ENCODE data around the gene ARPP19. TPM values are rescaled to one million over a fixed set of nuclear protein-coding genes. Genes with fewer than 3 reads are reported as not detected.
"Not testable (repeated sequence)": the region's sequence is repeated elsewhere in the genome, so short reads cannot be mapped to it uniquely, and the experiment has no call there.

Gene ARPP19
- total RNA-seq, 1 donor from 2014 or later = 191 TPM

DNA sequence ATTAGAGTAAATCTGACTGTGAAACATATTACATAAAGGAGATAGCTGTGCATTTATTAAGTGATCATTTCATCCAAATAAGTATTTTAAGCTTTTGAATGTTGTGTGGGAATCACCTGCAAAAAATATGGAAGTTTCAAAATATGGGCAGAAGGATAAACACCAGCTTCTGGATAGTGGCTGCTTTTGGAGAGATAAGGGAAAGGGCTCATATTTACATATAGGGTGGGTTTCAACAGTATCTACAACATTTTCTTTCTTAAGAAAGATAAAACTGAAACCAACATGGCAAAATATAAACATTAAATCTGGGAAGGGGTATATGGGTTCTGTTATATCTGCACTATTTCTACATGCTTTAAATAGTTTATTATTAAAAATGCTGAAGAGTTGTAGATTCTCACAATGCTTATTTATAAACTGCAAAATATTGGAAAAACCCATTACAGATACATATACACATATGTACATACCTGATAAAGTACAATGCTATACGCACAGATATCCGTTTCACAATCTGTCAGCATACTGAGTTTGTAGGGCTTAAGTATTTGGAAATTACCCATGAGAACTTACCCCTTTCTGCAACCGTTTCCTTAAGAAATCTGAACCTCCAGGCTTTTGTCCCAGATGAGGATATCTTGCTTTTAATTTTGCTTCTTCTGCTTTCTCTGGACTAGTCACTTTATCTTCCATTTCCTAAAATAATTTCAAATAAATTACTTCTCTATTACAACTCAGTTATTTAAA lies 12.1 kb downstream of the ARPP19 start:
- intact Hi-C loops (cut with DNase I) = no loop called here
- DNase-seq (ENCODE audit: low spot score) (no peak), ATAC-seq (no peak)

DNA sequence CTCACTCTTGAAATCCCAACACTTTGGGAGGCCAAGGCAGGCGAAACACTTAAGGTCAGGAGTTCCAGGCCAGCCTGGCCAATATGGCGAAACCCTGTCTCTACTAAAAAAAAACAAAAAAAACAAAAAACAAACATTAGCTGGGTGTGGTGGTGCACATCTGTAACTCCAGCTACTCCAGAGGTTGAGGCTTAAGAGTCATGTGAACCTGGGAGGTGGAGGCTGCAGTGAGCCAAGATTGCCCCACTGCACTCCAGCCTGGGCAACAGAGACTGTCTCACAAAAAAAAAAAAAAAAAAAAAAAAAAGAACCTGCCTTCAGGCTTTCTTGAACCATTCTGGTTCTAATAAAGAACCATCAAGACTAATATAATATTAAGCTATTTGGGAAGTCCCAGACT lies 16.5 kb downstream of the ARPP19 start:
- DNase-seq (ENCODE audit: low spot score) = no peak
- no peak for ATAC-seq
- intact Hi-C loops (cut with DNase I) = no loop called here

DNA sequence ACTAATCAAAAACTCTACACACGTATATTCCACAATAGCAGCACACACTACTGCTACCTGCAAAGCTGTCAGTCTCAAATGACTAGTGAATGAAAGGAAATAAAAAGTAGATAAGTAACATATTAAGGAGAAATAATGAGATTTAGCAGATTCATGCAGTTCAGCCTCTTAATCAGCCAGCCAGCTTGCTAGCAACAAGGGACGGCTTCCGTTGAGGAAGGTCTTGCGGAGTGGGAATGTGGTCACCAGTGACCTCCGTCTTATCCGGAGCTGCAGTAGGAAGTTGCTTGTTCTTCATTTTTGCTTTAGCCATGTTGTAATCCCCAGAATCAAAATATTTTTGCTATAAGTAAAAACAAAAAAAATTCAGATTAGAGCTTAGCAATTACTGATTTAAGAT lies 17.1 kb downstream of the ARPP19 start:
- DNase-seq (ENCODE audit: low spot score) (no peak), ATAC-seq (peak; percentile 60)
- intact Hi-C loops (cut with DNase I) = no loop called here

DNA sequence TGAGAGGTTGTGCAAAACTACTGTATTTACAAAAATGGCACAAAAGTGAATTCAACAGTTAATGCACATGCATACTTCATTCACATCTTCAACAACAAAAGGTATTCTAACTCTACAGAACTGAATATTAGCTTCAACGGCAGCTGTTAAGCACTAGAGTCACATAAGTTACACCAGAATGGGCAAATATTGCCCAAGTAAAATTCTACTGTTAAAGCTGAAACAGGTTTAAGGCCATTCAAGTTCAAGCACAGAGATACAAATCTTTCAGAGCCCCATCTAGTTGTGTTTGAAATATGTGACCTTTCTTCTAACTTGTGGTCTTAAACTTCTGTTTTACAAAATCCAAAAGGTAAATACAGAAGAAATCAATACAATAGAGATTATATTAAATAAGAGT lies 17.6 kb downstream of the ARPP19 start:
- DNase-seq (ENCODE audit: low spot score); ATAC-seq; intact Hi-C loops (cut with DNase I): not testable (repeated sequence)

- intact Hi-C loops (cut with DNase I) = no loop called here
- DNase-seq (ENCODE audit: low spot score) (no peak), ATAC-seq (no peak)
Observed at GRCh38 chr15:52546031-52546751, 22.6 kb downstream of the ARPP19 start.

GRCh38 chr15:52540374-52541012 lies 28.3 kb downstream of the ARPP19 start:
- no peak for DNase-seq (ENCODE audit: low spot score)
- intact Hi-C loops (cut with DNase I) = no loop called here
- no peak for ATAC-seq

- no peak for ATAC-seq
- intact Hi-C loops (cut with DNase I) = no loop called here
- DNase-seq (ENCODE audit: low spot score) = no peak
Observed at GRCh38 chr15:52537459-52537858, 31.4 kb downstream of the ARPP19 start.

DNA sequence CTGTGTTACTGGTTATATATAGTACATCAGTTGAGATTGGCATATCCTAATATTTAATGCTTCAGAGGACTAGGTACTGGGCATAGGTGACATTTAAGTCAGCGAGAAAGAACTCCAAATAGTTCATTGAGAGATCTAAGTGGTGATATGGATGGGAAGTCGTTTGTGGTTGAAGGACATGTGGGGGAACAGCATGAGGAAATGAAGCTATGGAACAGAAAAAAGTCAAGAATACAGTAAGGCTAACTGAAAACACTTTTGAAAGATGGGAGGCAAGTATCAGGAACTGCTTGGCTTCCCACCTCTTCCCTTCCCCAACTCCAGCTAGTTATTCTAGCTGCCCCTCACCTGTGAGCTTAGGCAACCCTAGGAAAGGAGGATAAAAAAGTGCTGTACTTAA lies 36.4 kb downstream of the ARPP19 start:
- DNase-seq (ENCODE audit: low spot score) (no peak), ATAC-seq (no peak)
- intact Hi-C loops (cut with DNase I) = no loop called here

GRCh38 chr15:52529940-52530339 lies 38.9 kb downstream of the ARPP19 start:
- intact Hi-C loops (cut with DNase I) = no loop called here
- DNase-seq (ENCODE audit: low spot score) (no peak), ATAC-seq (no peak)

DNA sequence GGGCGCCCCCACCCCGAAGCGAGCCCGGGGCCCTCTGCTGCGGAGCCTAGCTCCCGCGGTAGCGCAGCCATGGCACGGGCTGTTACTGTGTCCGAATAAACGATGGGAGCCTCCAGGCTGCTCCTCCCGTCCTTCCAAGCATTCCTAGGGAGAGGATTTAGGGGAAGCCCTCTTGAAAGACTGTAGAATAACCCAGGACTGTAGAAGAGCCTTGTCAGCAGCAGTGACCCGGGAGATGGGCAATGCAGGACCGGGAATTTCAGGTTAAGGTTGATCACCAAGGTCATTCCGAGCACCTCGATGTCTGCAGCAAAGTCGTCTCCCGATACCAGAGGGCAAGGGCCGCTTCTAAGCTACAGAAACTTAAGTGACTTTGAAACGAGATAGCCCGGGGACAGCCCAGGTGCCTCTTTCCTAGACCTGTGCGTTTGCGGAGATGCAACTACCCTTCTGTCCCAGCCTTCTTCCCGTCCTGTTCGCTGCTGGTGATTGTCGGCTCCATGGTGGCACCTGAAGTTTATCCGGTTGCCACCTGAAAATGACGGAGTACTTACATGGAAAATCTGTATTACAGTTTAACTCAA lies 39.4 kb downstream of the ARPP19 start:
- intact Hi-C loops (cut with DNase I) = no loop called here
- ATAC-seq (peak; percentile 10), DNase-seq (ENCODE audit: low spot score) (no peak)

- DNase-seq (ENCODE audit: low spot score) = peak; percentile 77
- intact Hi-C loops (cut with DNase I) = no loop called here
- ATAC-seq = peak; percentile 84
Observed at GRCh38 chr15:52528564-52529340, 40.1 kb downstream of the ARPP19 start, which contains the start of gene MYO5A. TSS of gene MYO5A (minus strand) at chr15:52528880. CDS start at chr15:52528806, 74 bp downstream.

DNA sequence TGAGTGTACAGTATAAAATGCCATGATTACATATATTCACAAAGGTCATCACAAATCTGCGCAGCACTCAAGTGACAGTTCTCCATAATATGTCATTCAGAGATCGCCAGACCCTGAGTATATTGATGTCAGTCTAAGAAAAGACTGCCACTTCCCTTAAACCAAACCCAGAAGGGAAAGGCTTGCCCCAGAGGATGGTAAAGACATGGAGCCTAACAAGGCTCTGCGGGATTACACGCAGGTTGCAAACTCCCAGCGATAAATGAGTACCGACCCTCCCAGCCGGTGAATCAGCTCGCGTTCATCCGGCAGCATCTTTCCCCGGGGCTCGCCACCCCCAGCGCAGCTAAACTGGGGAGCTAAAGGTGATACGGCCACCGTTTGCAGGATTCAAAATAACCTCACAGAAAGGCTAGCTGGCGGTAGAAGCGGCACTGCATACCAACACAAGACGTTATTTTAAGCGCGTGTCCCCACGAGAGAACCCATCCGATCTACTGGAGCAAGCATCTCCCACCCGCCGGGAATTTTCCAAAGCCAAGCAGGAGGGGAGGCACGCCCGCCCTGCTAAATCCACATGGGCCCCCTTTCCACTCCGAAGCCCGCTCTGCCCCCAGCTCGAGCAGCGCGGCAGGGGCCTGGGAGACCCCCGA lies 40.8 kb downstream of the ARPP19 start:
- peak; percentile 27 for ATAC-seq
- no peak for DNase-seq (ENCODE audit: low spot score)
- intact Hi-C loops (cut with DNase I) = no loop called here

DNA sequence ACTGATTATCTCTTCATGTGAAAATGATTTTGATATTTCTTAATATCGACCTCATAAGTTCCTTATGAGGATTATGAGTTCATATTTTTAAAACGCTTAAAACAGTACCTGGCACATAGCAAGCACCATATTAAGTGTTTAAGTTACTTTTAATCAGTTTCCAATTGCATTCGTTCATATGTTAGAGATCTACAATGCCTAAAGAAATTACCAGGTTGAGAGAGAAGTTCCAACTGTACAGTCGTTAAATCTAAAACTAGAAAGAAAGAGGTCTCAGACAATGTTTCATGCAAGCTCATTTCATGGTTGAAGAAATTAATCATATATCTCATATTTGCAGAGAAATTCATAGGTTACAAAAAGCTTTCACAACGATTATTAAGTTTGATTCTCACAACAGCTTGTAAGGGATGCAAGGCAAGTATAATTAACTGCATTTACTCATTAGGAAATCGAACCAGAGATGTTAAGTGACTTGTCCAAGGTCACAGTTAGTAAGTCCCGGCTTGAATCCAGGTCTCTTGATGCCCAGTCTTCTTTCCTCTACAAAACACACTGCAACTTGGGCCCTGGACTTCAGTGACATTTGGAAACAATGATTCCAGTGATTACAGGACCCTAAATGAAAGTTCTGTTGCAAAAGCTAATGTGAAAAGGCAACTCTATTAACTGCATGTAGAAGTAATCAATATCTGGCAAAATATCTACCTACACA lies 41.5 kb downstream of the ARPP19 start:
- ATAC-seq (no peak), DNase-seq (ENCODE audit: low spot score) (no peak)
- intact Hi-C loops (cut with DNase I) = no loop called here

GRCh38 chr15:52524223-52525136 lies 44.4 kb downstream of the ARPP19 start:
- no peak for ATAC-seq
- intact Hi-C loops (cut with DNase I) = no loop called here
- no peak for DNase-seq (ENCODE audit: low spot score)

GRCh38 chr15:52523647-52524046 lies 45.2 kb downstream of the ARPP19 start:
- intact Hi-C loops (cut with DNase I) = no loop called here
- DNase-seq (ENCODE audit: low spot score) (no peak), ATAC-seq (no peak)

DNA sequence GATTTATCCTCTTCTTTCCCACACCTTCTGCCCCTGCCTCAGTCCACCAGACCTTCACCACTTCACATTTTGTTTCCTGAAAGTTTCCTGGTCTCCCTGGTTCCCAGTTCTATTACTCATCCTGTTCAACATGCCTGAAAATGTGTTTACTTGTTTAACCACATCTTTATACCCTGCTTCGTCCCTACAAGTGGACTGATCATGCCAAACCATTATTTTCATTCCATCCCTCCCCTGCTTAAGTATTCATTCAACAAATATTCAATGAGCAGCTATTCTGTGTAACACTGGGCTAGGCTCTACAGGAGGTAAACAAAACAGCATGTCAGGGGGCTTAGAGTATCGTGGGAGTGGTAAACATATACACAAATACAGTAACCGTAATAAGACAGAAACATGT lies 45.6 kb downstream of the ARPP19 start:
- DNase-seq (ENCODE audit: low spot score) (no peak), ATAC-seq (no peak)
- intact Hi-C loops (cut with DNase I) = no loop called here

- DNase-seq (ENCODE audit: low spot score) (no peak), ATAC-seq (no peak)
- intact Hi-C loops (cut with DNase I) = no loop called here
Observed at GRCh38 chr15:52521682-52522081, 47.1 kb downstream of the ARPP19 start.

Measured in sciatic nerve (tissue), 2 donors.